WTC11 (cell line): Measurements from ENCODE around the gene SETD3. TPM values are rescaled to one million over a fixed set of nuclear protein-coding genes. Genes with fewer than 3 reads are reported as not detected.

Source experiments
- CBFB ChIP-seq: sonication (generic); formaldehyde crosslinking; IDR thresholded peaks from 2 replicates; pipeline ENCODE4 v1.8.1; 2022; ENCODE audit warnings: mild to moderate bottlenecking, low read depth, missing genetic modification reagents
- EMX1 ChIP-seq: fragments of 250-450 bp; sonication (Bioruptor Pico); IDR thresholded peaks from 2 replicates; pipeline ENCODE4 v1.8.0; 2021; ENCODE audit warnings: mild to moderate bottlenecking
- ETV6 ChIP-seq: sonication (generic); formaldehyde crosslinking; IDR thresholded peaks from 2 replicates; pipeline ENCODE4 v1.8.1; 2022; ENCODE audit warnings: mild to moderate bottlenecking, missing genetic modification reagents
- FOXP1 ChIP-seq: sonication (generic); formaldehyde crosslinking; IDR thresholded peaks from 2 replicates; pipeline ENCODE4 v1.8.0; 2022; ENCODE audit warnings: missing genetic modification reagents, mild to moderate bottlenecking, moderate library complexity, borderline replicate concordance
- GABPB1 ChIP-seq: sonication (generic); formaldehyde crosslinking; IDR thresholded peaks from 2 replicates; pipeline ENCODE4 v1.8.1; 2023; ENCODE audit warnings: mild to moderate bottlenecking, missing genetic modification reagents
- GRHL2 ChIP-seq: fragments of 250-450 bp; sonication (Bioruptor Pico); IDR thresholded peaks from 2 replicates; pipeline ENCODE4 v1.8.0; 2022; ENCODE audit warnings: mild to moderate bottlenecking, moderate library complexity; ENCODE audit not compliant: insufficient replicate concordance, severe bottlenecking
- HMGA2 ChIP-seq: fragments of 250-450 bp; sonication (Bioruptor Pico); IDR thresholded peaks from 2 replicates; pipeline ENCODE4 v1.4.0; 2021; ENCODE audit warnings: mild to moderate bottlenecking, moderate library complexity
- JAZF1 ChIP-seq: fragments of 250-450 bp; sonication (Bioruptor Pico); IDR thresholded peaks from 2 replicates; pipeline ENCODE4 v1.9.0; 2021; ENCODE audit warnings: moderate library complexity, mild to moderate bottlenecking, inconsistent platforms
- KAT7 ChIP-seq: sonication (generic); formaldehyde crosslinking; IDR thresholded peaks from 2 replicates; pipeline ENCODE4 v1.8.1; 2023; ENCODE audit warnings: missing genetic modification reagents, mild to moderate bottlenecking, borderline replicate concordance
- MXD4 ChIP-seq: fragments of 250-450 bp; sonication (Bioruptor Pico); IDR thresholded peaks from 2 replicates; pipeline ENCODE4 v1.8.0; 2021; ENCODE audit warnings: mild to moderate bottlenecking, moderate library complexity, borderline replicate concordance
- NFATC4 ChIP-seq: fragments of 250-450 bp; sonication (Bioruptor Pico); IDR thresholded peaks from 2 replicates; pipeline ENCODE4 v1.9.0; 2021; ENCODE audit warnings: mild to moderate bottlenecking
- NFYB ChIP-seq: sonication (generic); formaldehyde crosslinking; conservative IDR thresholded peaks from 2 replicates; pipeline ENCODE4 v1.8.0; 2022; ENCODE audit warnings: low read depth, missing genetic modification reagents
- NR2C2 ChIP-seq: sonication (generic); formaldehyde crosslinking; IDR thresholded peaks from 2 replicates; pipeline ENCODE4 v1.8.0; 2022; ENCODE audit warnings: mild to moderate bottlenecking, missing genetic modification reagents
- PRRX2 ChIP-seq: fragments of 250-450 bp; sonication (Bioruptor Pico); IDR thresholded peaks from 2 replicates; pipeline ENCODE4 v1.8.0; 2021; ENCODE audit warnings: mild to moderate bottlenecking
- SMAD4 ChIP-seq: sonication (generic); formaldehyde crosslinking; IDR thresholded peaks from 2 replicates; pipeline ENCODE4 v1.8.0; 2022; ENCODE audit warnings: mild to moderate bottlenecking, missing genetic modification reagents
- TEAD4 ChIP-seq: sonication (generic); formaldehyde crosslinking; IDR thresholded peaks from 2 replicates; pipeline ENCODE4 v1.8.0; 2022; ENCODE audit warnings: mild to moderate bottlenecking, missing genetic modification reagents
- ZNF121 ChIP-seq: sonication (generic); formaldehyde crosslinking; IDR thresholded peaks from 2 replicates; pipeline ENCODE4 v1.8.0; 2023; ENCODE audit warnings: missing genetic modification reagents
- ZNF317 ChIP-seq: sonication (generic); formaldehyde crosslinking; IDR thresholded peaks from 2 replicates; pipeline ENCODE4 v1.8.1; 2023; ENCODE audit warnings: low read depth, mild to moderate bottlenecking, moderate library complexity, missing genetic modification reagents, borderline replicate concordance
- ZNF423 ChIP-seq: fragments of 250-450 bp; sonication (Bioruptor Pico); IDR thresholded peaks from 2 replicates; pipeline ENCODE4 v2.1.2; 2022; ENCODE audit warnings: mild to moderate bottlenecking, moderate library complexity
- total RNA-seq: library from RNA; stranded (reverse); gene quantifications from 3 replicates; pipeline ENCODE4 v1.2.3, GENCODE V29; 2021
- TF ChIP-seq, protein P1 (sequence below): sonication (generic); formaldehyde crosslinking; IDR thresholded peaks from 2 replicates; pipeline ENCODE4 v1.8.1; 2023; ENCODE audit warnings: mild to moderate bottlenecking, moderate library complexity, missing genetic modification reagents
- TF ChIP-seq, protein P2 (sequence below): sonication (generic); formaldehyde crosslinking; IDR thresholded peaks from 2 replicates; pipeline ENCODE4 v1.8.1; 2023; ENCODE audit warnings: mild to moderate bottlenecking, missing genetic modification reagents, moderate library complexity
- TF ChIP-seq, protein P3 (sequence below): sonication (generic); formaldehyde crosslinking; IDR thresholded peaks from 2 replicates; pipeline ENCODE4 v1.8.0; 2022; ENCODE audit warnings: mild to moderate bottlenecking, missing genetic modification reagents
- TF ChIP-seq, protein P4 (sequence below): sonication (generic); formaldehyde crosslinking; IDR thresholded peaks from 2 replicates; pipeline ENCODE4 v1.8.1; 2022; ENCODE audit warnings: mild to moderate bottlenecking, moderate library complexity, missing genetic modification reagents
- TF ChIP-seq, protein P5 (sequence below): sonication (generic); formaldehyde crosslinking; IDR thresholded peaks from 2 replicates; pipeline ENCODE4 v1.8.1; 2023; ENCODE audit warnings: mild to moderate bottlenecking, missing genetic modification reagents

Gene SETD3
- total RNA-seq, 1 experiment from 2014 or later, result 53.1 TPM

DNA sequence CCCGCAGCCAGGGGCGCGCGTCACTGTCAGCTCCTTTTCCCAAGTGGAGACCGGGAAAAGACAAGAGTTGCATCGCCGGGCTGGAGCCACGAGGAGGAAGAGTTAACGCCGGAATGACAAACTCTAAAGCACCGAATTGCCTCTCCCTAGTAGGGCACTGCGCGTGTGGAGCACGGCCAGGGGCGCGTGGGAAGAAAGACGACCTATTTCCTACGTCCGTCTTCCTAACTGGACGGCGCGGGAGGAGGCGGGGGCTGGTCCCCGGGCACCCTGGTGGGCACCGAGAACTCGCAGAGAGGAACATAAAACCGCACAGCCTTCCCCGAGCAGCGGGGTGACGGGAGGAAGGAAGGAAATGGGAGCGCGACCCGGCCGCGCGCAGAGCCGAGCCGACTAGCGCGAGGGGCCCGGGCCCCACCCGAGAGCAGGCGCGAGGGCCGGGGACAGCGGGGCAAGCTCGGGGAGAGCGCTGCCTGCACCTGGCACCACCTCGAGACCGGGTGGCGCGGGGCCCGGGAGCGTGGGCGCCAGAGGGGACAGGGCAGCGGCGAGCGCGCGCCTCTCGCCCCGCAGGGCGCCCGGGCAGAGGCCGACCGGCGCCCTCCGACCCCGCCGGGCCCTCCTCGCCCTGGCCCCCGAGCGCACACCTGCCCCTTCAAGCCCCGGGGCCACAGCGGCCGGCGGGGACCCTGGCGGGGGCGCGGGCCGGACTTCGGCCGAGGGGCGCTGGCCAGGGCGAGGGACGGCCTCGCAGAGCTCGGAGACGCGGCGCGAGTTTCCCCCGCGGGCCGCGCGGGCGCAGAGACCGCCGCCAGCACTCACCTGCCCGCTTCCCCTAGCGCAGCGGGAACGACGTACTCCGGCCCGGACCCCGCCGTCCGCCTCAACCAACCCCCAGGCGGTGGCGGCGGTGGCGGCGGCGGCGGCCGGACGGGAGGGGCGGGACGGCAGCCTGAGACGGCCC, at the start of gene SETD3 (continued):
- TF ChIP-seq, protein P1, sequence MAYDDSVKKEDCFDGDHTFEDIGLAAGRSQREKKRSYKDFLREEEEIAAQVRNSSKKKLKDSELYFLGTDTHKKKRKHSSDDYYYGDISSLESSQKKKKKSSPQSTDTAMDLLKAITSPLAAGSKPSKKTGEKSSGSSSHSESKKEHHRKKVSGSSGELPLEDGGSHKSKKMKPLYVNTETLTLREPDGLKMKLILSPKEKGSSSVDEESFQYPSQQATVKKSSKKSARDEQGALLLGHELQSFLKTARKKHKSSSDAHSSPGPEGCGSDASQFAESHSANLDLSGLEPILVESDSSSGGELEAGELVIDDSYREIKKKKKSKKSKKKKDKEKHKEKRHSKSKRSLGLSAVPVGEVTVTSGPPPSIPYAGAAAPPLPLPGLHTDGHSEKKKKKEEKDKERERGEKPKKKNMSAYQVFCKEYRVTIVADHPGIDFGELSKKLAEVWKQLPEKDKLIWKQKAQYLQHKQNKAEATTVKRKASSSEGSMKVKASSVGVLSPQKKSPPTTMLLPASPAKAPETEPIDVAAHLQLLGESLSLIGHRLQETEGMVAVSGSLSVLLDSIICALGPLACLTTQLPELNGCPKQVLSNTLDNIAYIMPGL (CRISPR knock-in tag), result no peak
- TF ChIP-seq ZNF423 (CRISPR knock-in tag), result no peak
- TF ChIP-seq NR2C2 (CRISPR knock-in tag), result no peak
- TF ChIP-seq GRHL2, result no peak
- no peak for TF ChIP-seq FOXP1
- no peak; the same call in 1 of the 2 replicates for TF ChIP-seq ETV6 (CRISPR knock-in tag)
- no peak for TF ChIP-seq SMAD4 (CRISPR knock-in tag)
- no peak for TF ChIP-seq TEAD4
- 0 out of 2 replicates have a peak, but pooled peaks have one; percentile 46 for TF ChIP-seq KAT7 (CRISPR knock-in tag)
- TF ChIP-seq MXD4, result no peak
- TF ChIP-seq, protein P2, sequence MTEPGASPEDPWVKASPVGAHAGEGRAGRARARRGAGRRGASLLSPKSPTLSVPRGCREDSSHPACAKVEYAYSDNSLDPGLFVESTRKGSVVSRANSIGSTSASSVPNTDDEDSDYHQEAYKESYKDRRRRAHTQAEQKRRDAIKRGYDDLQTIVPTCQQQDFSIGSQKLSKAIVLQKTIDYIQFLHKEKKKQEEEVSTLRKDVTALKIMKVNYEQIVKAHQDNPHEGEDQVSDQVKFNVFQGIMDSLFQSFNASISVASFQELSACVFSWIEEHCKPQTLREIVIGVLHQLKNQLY (CRISPR knock-in tag), result no peak
- TF ChIP-seq, protein P3, sequence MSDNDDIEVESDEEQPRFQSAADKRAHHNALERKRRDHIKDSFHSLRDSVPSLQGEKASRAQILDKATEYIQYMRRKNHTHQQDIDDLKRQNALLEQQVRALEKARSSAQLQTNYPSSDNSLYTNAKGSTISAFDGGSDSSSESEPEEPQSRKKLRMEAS (CRISPR knock-in tag), result peak; percentile 27; the same call in 1 of the 2 replicates
- TF ChIP-seq, protein P4, sequence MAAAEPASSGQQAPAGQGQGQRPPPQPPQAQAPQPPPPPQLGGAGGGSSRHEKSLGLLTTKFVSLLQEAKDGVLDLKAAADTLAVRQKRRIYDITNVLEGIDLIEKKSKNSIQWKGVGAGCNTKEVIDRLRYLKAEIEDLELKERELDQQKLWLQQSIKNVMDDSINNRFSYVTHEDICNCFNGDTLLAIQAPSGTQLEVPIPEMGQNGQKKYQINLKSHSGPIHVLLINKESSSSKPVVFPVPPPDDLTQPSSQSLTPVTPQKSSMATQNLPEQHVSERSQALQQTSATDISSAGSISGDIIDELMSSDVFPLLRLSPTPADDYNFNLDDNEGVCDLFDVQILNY (CRISPR knock-in tag), result no peak
- no peak for TF ChIP-seq PRRX2
- no peak for TF ChIP-seq HMGA2 (CRISPR knock-in tag)
- TF ChIP-seq ZNF317, result no peak
- TF ChIP-seq ZNF121 (CRISPR knock-in tag), result peak; percentile 36; the same call in 1 of the 2 replicates
- no peak for TF ChIP-seq NFATC4 (CRISPR knock-in tag)
- TF ChIP-seq, protein P5, sequence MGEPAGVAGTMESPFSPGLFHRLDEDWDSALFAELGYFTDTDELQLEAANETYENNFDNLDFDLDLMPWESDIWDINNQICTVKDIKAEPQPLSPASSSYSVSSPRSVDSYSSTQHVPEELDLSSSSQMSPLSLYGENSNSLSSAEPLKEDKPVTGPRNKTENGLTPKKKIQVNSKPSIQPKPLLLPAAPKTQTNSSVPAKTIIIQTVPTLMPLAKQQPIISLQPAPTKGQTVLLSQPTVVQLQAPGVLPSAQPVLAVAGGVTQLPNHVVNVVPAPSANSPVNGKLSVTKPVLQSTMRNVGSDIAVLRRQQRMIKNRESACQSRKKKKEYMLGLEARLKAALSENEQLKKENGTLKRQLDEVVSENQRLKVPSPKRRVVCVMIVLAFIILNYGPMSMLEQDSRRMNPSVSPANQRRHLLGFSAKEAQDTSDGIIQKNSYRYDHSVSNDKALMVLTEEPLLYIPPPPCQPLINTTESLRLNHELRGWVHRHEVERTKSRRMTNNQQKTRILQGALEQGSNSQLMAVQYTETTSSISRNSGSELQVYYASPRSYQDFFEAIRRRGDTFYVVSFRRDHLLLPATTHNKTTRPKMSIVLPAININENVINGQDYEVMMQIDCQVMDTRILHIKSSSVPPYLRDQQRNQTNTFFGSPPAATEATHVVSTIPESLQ (CRISPR knock-in tag), result no peak
- TF ChIP-seq CBFB (CRISPR knock-in tag), result no peak
- TF ChIP-seq GABPB1 (CRISPR knock-in tag), result no peak
- TF ChIP-seq JAZF1 (CRISPR knock-in tag), result no peak
- TF ChIP-seq EMX1 (CRISPR knock-in tag), result no peak
- no peak for TF ChIP-seq NFYB (CRISPR knock-in tag)
